Left renal cortex interstitium (tissue), 4 donors: ENCODE data around the gene DYNLT5. TPM values are rescaled to one million over a fixed set of nuclear protein-coding genes. Genes with fewer than 3 reads are reported as not detected.
"Not testable (repeated sequence)": the region's sequence is repeated elsewhere in the genome, so short reads cannot be mapped to it uniquely, and the experiment has no call there.

Experiments
- DNase-seq, 4 donors: peaks; one replicate each; pipeline ENCODE4 v3.0.0-alpha.2; 2013; ENCODE audit warnings: low read depth in 4 of 4, low spot score in 2 of 4, missing footprints in 1 of 4
- polyA plus RNA-seq, 4 donors: library from polyadenylated mRNA; unstranded; fragments of 120-200 nt; gene quantifications; one replicate each; pipeline ENCODE4 v1.2.1, GENCODE V29; 2013; ENCODE audit not compliant: insufficient read length in 4 of 4

DYNLT5 gene
- 1 to 10 TPM; 1.7 to 2.4 (median 2.2) TPM for polyA plus RNA-seq

GRCh38 chr1:66752000-66752592, at the start of gene DYNLT5:
Gene DYNLT5 (plus strand): TSS chr1:66752459. CDS start chr1:66754659, 2,200 bp downstream.
- DNase-seq, result peak in 3 of 4 donors; percentile 17 to 29 (median 19)

- no peak for DNase-seq
These were observed 47.9 kb upstream of the DYNLT5 start for GRCh38 chr1:66704177-66704875.

- no peak for DNase-seq
These were observed 47.1 kb upstream of the DYNLT5 start for GRCh38 chr1:66705110-66705509.

- no peak for DNase-seq
These were observed 40.8 kb upstream of the DYNLT5 start for GRCh38 chr1:66711420-66711819.

- no peak for DNase-seq
These were observed 39.4 kb upstream of the DYNLT5 start for GRCh38 chr1:66712839-66713238.

- DNase-seq, result no peak
These were observed 28.3 kb upstream of the DYNLT5 start for GRCh38 chr1:66723985-66724384.

- DNase-seq, result peak; percentile 42 to 53 (median 48)
These were observed 26.2 kb upstream of the DYNLT5 start for GRCh38 chr1:66725885-66726665.

- DNase-seq, result no peak
These were observed 24.2 kb upstream of the DYNLT5 start for GRCh38 chr1:66728021-66728420.

- DNase-seq, result not testable (repeated sequence)
These were observed 23.5 kb upstream of the DYNLT5 start for GRCh38 chr1:66728716-66729115.

- DNase-seq, result no peak
These were observed 23.1 kb upstream of the DYNLT5 start for GRCh38 chr1:66729119-66729518.

GRCh38 chr1:66729523-66729922, 22.7 kb upstream of the DYNLT5 start:
- no peak for DNase-seq

GRCh38 chr1:66730462-66730861, 21.8 kb upstream of the DYNLT5 start:
- DNase-seq, result no peak

GRCh38 chr1:66731170-66731865, 20.9 kb upstream of the DYNLT5 start:
- no peak for DNase-seq

GRCh38 chr1:66732407-66733166, 19.7 kb upstream of the DYNLT5 start:
- no peak for DNase-seq

GRCh38 chr1:66733348-66734017, 18.8 kb upstream of the DYNLT5 start:
- no peak for DNase-seq

- not testable (repeated sequence) for DNase-seq
These were observed 17.7 kb upstream of the DYNLT5 start for GRCh38 chr1:66734531-66734930.

- DNase-seq, result no peak
These were observed 14.4 kb upstream of the DYNLT5 start for GRCh38 chr1:66737836-66738235.

GRCh38 chr1:66739401-66740157, 12.7 kb upstream of the DYNLT5 start:
- DNase-seq, result no peak

- DNase-seq, result no peak
These were observed 6.8 kb upstream of the DYNLT5 start for GRCh38 chr1:66745451-66745850.
